Ectodermal cell (in vitro differentiated cells): ENCODE measurements around the gene PPP1CA.

Source experiments
- H3K27ac ChIP-seq: 2 replicates; pipeline ENCODE4 v1.7.0; 2013; ENCODE audit warnings: mild to moderate bottlenecking, low read depth, low read length; ENCODE audit not compliant: insufficient read depth, poor library complexity, severe bottlenecking
- H3K27me3 ChIP-seq: 2 replicates; pipeline ENCODE4 v1.7.0; 2013; ENCODE audit warnings: mild to moderate bottlenecking, low read length; ENCODE audit not compliant: insufficient read depth, control insufficient read depth, poor library complexity, severe bottlenecking
- H3K36me3 ChIP-seq: one replicate; pipeline ENCODE4 v1.7.0; 2013; ENCODE audit warnings: low read length; ENCODE audit not compliant: control insufficient read depth, insufficient read depth
- H3K4me1 ChIP-seq: one replicate; pipeline ENCODE4 v1.7.0; 2013; ENCODE audit warnings: low read length; ENCODE audit not compliant: control insufficient read depth, insufficient read depth
- H3K4me3 ChIP-seq: 2 replicates; pipeline ENCODE4 v1.7.0; 2013; ENCODE audit warnings: low read depth, low read length, control low read depth; ENCODE audit not compliant: insufficient read depth
- H3K9me3 ChIP-seq: 2 replicates; pipeline ENCODE4 v1.7.0; 2013; ENCODE audit warnings: mild to moderate bottlenecking, low read length, moderate library complexity; ENCODE audit not compliant: control insufficient read depth
- WGBS, 2 experiments: methylation state at CpG; one replicate each; pipeline ENCODE4 v1.1.7; 2013; ENCODE audit warnings: missing lambda C conversion rate in 2 of 2; 5-methylcytosine and 5-hydroxymethylcytosine counted together

The PPP1CA gene

DNA sequence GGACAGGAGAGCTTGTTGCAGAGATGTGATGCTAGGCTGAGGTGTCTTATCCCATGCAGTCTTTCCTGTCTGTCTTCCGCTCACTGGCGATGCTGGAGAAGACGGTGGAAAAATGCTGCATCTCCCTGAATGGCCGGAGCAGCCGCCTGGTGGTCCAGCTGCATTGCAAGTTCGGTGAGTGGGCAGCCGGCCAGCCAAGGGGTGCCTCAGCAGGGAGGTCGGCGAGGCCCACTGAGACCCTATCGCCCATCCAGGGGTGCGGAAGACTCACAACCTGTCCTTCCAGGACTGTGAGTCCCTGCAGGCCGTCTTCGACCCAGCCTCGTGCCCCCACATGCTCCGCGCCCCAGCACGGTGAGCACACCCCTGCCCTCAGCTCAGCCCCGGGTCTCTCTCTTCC is 8.2 kb downstream of the PPP1CA start:
- Histone ChIP-seq H3K9me3 (no peaks in the 10 kb centered on the region), H3K4me1 (peaks cover 3% of the 10 kb centered on the region), H3K27ac (no peak overlapping the region), H3K4me3 (no peak overlapping the region), H3K36me3 (peaks cover 12% of the 10 kb centered on the region), H3K27me3 (no peaks in the 10 kb centered on the region)
- 96% methylated on average over 18 of the region's 18 CpGs for WGBS, 2 experiments

GRCh38 chr11:67392183-67392715 is 9.4 kb downstream of the PPP1CA start:
- H3K27ac ChIP-seq, result no peak overlapping the region
- H3K4me1 ChIP-seq, result peaks cover 3% of the 10 kb centered on the region
- H3K36me3 ChIP-seq, result no peaks in the 10 kb centered on the region
- peak overlapping the region; percentile 91 for H3K4me3 ChIP-seq
- 12 to 16% methylated on average over 31 of the region's 31 CpGs for WGBS, 2 experiments
- peaks cover 4% of the 10 kb centered on the region for H3K27me3 ChIP-seq
- no peaks in the 10 kb centered on the region for H3K9me3 ChIP-seq

GRCh38 chr11:67391304-67392182 is 10.1 kb downstream of the PPP1CA start, which contains the start of gene RAD9A:
Gene RAD9A (plus strand): TSS chr11:67391986. CDS start chr11:67392045, 59 bp downstream.
- 0 to 1% methylated on average over 75 of the region's 75 CpGs for WGBS, 2 experiments
- peak within 1 kb of the TSS; percentile 64 for H3K27ac ChIP-seq
- peaks cover 9% of the 10 kb centered on the region for H3K27me3 ChIP-seq
- no peaks in the 10 kb centered on the region for H3K9me3 ChIP-seq
- H3K4me1 ChIP-seq, result peaks cover 3% of the 10 kb centered on the region
- peak within 1 kb of the TSS; percentile 91 for H3K4me3 ChIP-seq
- H3K36me3 ChIP-seq, result no peaks in the 10 kb centered on the region

- 30% methylated on average over 15 of the region's 15 CpGs for WGBS, 2 experiments
- H3K36me3 ChIP-seq, result no peaks in the 10 kb centered on the region
- H3K27me3 ChIP-seq, result peaks cover 9% of the 10 kb centered on the region
- no peaks in the 10 kb centered on the region for H3K9me3 ChIP-seq
- H3K27ac ChIP-seq, result no peak overlapping the region
- peak overlapping the region; percentile 91 for H3K4me3 ChIP-seq
- peaks cover 3% of the 10 kb centered on the region for H3K4me1 ChIP-seq
These were observed 10.7 kb downstream of the PPP1CA start for GRCh38 chr11:67390947-67391303.

GRCh38 chr11:67389477-67389876 is 12.2 kb downstream of the PPP1CA start:
- Histone ChIP-seq H3K36me3 (no peaks in the 10 kb centered on the region), H3K4me1 (peaks cover 3% of the 10 kb centered on the region), H3K27ac (no peak overlapping the region), H3K27me3 (peaks cover 19% of the 10 kb centered on the region), H3K9me3 (no peaks in the 10 kb centered on the region), H3K4me3 (no peak overlapping the region)
- WGBS, 2 experiments, result 67 to 74% methylated on average over 6 of the region's 6 CpGs

GRCh38 chr11:67387518-67387917 is 14.1 kb downstream of the PPP1CA start:
- Histone ChIP-seq H3K4me1 (peaks cover 1% of the 10 kb centered on the region), H3K9me3 (no peaks in the 10 kb centered on the region), H3K27me3 (peaks cover 21% of the 10 kb centered on the region), H3K4me3 (no peak overlapping the region), H3K27ac (no peak overlapping the region), H3K36me3 (no peaks in the 10 kb centered on the region)
- WGBS, 2 experiments, result 65 to 69% methylated on average over 5 to 6 of the region's 6 CpGs

DNA sequence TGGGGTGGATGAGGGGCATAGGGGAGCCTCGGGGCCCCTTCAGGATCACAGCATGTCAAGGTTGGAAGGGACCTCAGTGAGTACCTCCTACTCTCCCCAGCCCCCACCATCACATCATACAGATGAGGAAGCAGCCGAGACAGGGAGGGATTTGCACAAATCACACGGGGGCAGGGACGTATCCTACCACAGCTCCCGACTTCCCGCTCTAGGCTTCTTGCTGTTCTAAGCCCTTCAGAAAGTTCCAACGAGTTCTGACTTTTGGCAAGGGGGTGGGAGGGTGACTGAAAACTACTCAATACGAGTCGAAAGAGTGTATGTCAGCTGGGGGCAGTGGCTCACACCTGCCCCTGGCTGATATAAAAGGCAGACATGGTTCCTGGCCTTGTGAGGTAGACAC is 14.6 kb downstream of the PPP1CA start:
- H3K9me3 ChIP-seq, result no peaks in the 10 kb centered on the region
- peaks cover 21% of the 10 kb centered on the region for H3K27me3 ChIP-seq
- H3K4me1 ChIP-seq, result no peaks in the 10 kb centered on the region
- no peak overlapping the region for H3K4me3 ChIP-seq
- no peak overlapping the region for H3K27ac ChIP-seq
- WGBS, 2 experiments, result 47 to 57% methylated on average over 9 of the region's 9 CpGs
- no peaks in the 10 kb centered on the region for H3K36me3 ChIP-seq

DNA sequence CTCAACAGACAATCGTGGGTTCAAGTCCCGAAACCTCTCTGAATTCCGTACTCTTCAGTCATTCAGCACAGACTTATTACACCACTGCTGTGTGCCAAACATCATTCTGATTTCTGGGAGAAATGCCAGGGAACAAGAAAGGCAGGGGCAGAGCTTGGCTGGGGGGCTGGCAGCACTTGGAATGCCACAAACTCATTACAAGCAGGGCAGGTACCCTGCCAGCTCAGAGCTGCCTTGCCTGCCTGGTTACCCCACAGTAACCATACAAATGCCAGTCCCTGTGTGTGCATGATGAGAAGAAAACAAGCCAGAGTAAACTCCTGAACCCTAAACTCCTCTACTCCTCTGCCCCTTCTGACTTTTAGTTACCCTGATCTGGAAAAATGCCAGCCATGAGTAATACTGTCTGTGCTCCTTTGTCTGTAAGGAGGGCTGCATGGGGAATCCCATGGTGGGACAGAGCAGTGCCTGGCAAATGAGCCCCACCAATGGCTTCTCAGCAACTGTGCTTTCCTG is 16.7 kb downstream of the PPP1CA start:
- WGBS, 2 experiments, result 86 to 88% methylated on average over 3 of the region's 3 CpGs
- no peak overlapping the region for H3K4me3 ChIP-seq
- H3K9me3 ChIP-seq, result no peaks in the 10 kb centered on the region
- H3K4me1 ChIP-seq, result no peaks in the 10 kb centered on the region
- H3K27ac ChIP-seq, result no peak overlapping the region
- no peaks in the 10 kb centered on the region for H3K36me3 ChIP-seq
- peaks cover 21% of the 10 kb centered on the region for H3K27me3 ChIP-seq

GRCh38 chr11:67382276-67383136 is 19.2 kb downstream of the PPP1CA start:
- Histone ChIP-seq H3K4me3 (no peak overlapping the region), H3K27me3 (peaks cover 25% of the 10 kb centered on the region), H3K27ac (no peak overlapping the region), H3K36me3 (no peaks in the 10 kb centered on the region), H3K4me1 (peaks cover 8% of the 10 kb centered on the region), H3K9me3 (no peaks in the 10 kb centered on the region)
- 43 to 44% methylated on average over 16 of the region's 16 CpGs for WGBS, 2 experiments
